H9 (cell line): Measurements from ENCODE around the gene MAEA. TPM values are rescaled to one million over a fixed set of nuclear protein-coding genes. Genes with fewer than 3 reads are reported as not detected.

Experiments used
- DNase-seq: peaks from one replicate; pipeline ENCODE4 v3.0.0-alpha.2; 2017
- H2AFZ ChIP-seq: one replicate; pipeline ENCODE4 v1.6.1; 2013; ENCODE audit warnings: mild to moderate bottlenecking, low read length, control low read depth, moderate library complexity
- H2AK5ac ChIP-seq: 2 replicates; pipeline ENCODE4 v1.6.1; 2013; ENCODE audit warnings: low read length, control low read depth, mixed read lengths; ENCODE audit not compliant: insufficient read length
- H2BK120ac ChIP-seq: one replicate; pipeline ENCODE4 v1.6.1; 2013; ENCODE audit warnings: low read depth, mild to moderate bottlenecking, low read length, control low read depth, inconsistent platforms; ENCODE audit not compliant: poor library complexity, severe bottlenecking
- H2BK12ac ChIP-seq: 2 replicates; pipeline ENCODE4 v1.6.1; 2013; ENCODE audit warnings: low read length, control low read depth, mixed read lengths, low read depth; ENCODE audit not compliant: insufficient read length
- H2BK15ac ChIP-seq: 2 replicates; pipeline ENCODE4 v1.6.1; 2013; ENCODE audit warnings: low read depth, low read length, control low read depth
- H2BK20ac ChIP-seq: one replicate; pipeline ENCODE4 v1.6.1; 2013; ENCODE audit warnings: low read depth, mild to moderate bottlenecking, low read length, control low read depth, inconsistent platforms; ENCODE audit not compliant: poor library complexity, severe bottlenecking
- H2BK5ac ChIP-seq: 2 replicates; pipeline ENCODE4 v1.6.1; 2013; ENCODE audit warnings: low read length, control low read depth, mixed read lengths; ENCODE audit not compliant: insufficient read length
- H3K14ac ChIP-seq: 2 replicates; pipeline ENCODE4 v1.6.1; 2013; ENCODE audit warnings: low read length, control low read depth; ENCODE audit not compliant: insufficient read depth
- H3K18ac ChIP-seq: 2 replicates; pipeline ENCODE4 v1.6.1; 2013; ENCODE audit warnings: low read depth, mild to moderate bottlenecking, mixed read lengths, low read length, control low read depth; ENCODE audit not compliant: insufficient read length
- H3K23ac ChIP-seq: 2 replicates; pipeline ENCODE4 v1.6.1; 2013; ENCODE audit warnings: low read length, control low read depth, mixed read lengths, low read depth; ENCODE audit not compliant: insufficient read length
- H3K23me2 ChIP-seq: 2 replicates; pipeline ENCODE4 v1.6.1; 2013; ENCODE audit warnings: low read depth, mild to moderate bottlenecking, mixed read lengths, low read length, control low read depth; ENCODE audit not compliant: insufficient read length, poor library complexity, severe bottlenecking
- H3K27ac ChIP-seq: 2 replicates; pipeline ENCODE4 v1.5.1; 2013; ENCODE audit warnings: low read length, control low read depth, mixed read lengths, low read depth; ENCODE audit not compliant: insufficient read length
- H3K27me3 ChIP-seq: 2 replicates; pipeline ENCODE4 v1.6.1; 2013; ENCODE audit warnings: low read length, control low read depth, inconsistent platforms; ENCODE audit not compliant: insufficient read depth
- H3K4ac ChIP-seq: 2 replicates; pipeline ENCODE4 v1.6.1; 2013; ENCODE audit warnings: low read depth, mild to moderate bottlenecking, control low read depth, inconsistent platforms, low read length, moderate library complexity
- H3K4me1 ChIP-seq: 2 replicates; pipeline ENCODE4 v1.6.1; 2013; ENCODE audit warnings: low read length, control low read depth, inconsistent platforms; ENCODE audit not compliant: insufficient read depth
- H3K4me2 ChIP-seq: 2 replicates; pipeline ENCODE4 v1.6.1; 2013; ENCODE audit warnings: low read length, control low read depth, mixed read lengths; ENCODE audit not compliant: insufficient read length, insufficient read depth
- H3K56ac ChIP-seq: 2 replicates; pipeline ENCODE4 v1.6.1; 2013; ENCODE audit warnings: low read depth, mild to moderate bottlenecking, mixed read lengths, low read length, control low read depth; ENCODE audit not compliant: insufficient read length
- H3K79me1 ChIP-seq: 2 replicates; pipeline ENCODE4 v1.6.1; 2013; ENCODE audit warnings: low read depth, mild to moderate bottlenecking, moderate library complexity, low read length, control low read depth, inconsistent platforms; ENCODE audit not compliant: insufficient read depth, poor library complexity, severe bottlenecking
- H3K79me2 ChIP-seq: 2 replicates; pipeline ENCODE4 v1.6.1; 2013; ENCODE audit warnings: low read length, control low read depth, inconsistent platforms; ENCODE audit not compliant: insufficient read depth
- H3K9ac ChIP-seq: 2 replicates; pipeline ENCODE4 v1.6.1; 2013; ENCODE audit warnings: low read length, control low read depth, mixed read lengths; ENCODE audit not compliant: insufficient read length; ENCODE audit errors: extremely low read depth
- H3K9me3 ChIP-seq: one replicate; pipeline ENCODE4 v1.6.1; 2013; ENCODE audit warnings: low read depth, low read length, inconsistent platforms; ENCODE audit not compliant: control insufficient read depth
- H3T11ph ChIP-seq: one replicate; pipeline ENCODE4 v1.6.1; 2013; ENCODE audit warnings: mild to moderate bottlenecking, low read length, control low read depth, inconsistent platforms
- H4K20me1 ChIP-seq: one replicate; pipeline ENCODE4 v1.6.1; 2013; ENCODE audit not compliant: control insufficient read depth, insufficient read length, insufficient read depth
- H4K5ac ChIP-seq: 2 replicates; pipeline ENCODE4 v1.6.1; 2013; ENCODE audit warnings: low read depth, mild to moderate bottlenecking, mixed read lengths, low read length, control low read depth; ENCODE audit not compliant: insufficient read length
- H4K8ac ChIP-seq: replicated peaks from 2 replicates; pipeline ENCODE4 v1.6.1; 2013; ENCODE audit warnings: low read length, control low read depth, mixed read lengths, low read depth; ENCODE audit not compliant: insufficient read length
- H4K91ac ChIP-seq: 2 replicates; pipeline ENCODE4 v1.6.1; 2013; ENCODE audit warnings: low read depth, mild to moderate bottlenecking, moderate library complexity, mixed read lengths, low read length, control low read depth; ENCODE audit not compliant: insufficient read length
- H3K27ac Mint-ChIP-seq, 3 experiments: 2 replicates in 2 of 3; 3 replicates in 1 of 3; pipeline ENCODE4 v1.8.0; 2020 to 2021; ENCODE audit warnings: mixed read lengths in 3 of 3, mild to moderate bottlenecking in 1 of 3, moderate library complexity in 1 of 3
- H3K27me3 Mint-ChIP-seq: 2 replicates; pipeline ENCODE4 v1.8.0; 2021; ENCODE audit warnings: low read depth, mild to moderate bottlenecking, moderate library complexity, mixed read lengths
- H3K36me3 Mint-ChIP-seq, 3 experiments: 2 replicates in 2 of 3; 3 replicates in 1 of 3; pipeline ENCODE4 v1.8.0; 2020 to 2021; ENCODE audit warnings: low read depth in 3 of 3, mixed read lengths in 3 of 3; ENCODE audit not compliant: insufficient read depth in 1 of 3
- H3K4me1 Mint-ChIP-seq, 2 experiments: 2 replicates each; pipeline ENCODE4 v1.8.0; 2020; ENCODE audit warnings: mixed read lengths in 2 of 2
- H3K4me3 Mint-ChIP-seq, 2 experiments: 2 replicates in 1 of 2; 3 replicates in 1 of 2; pipeline ENCODE4 v1.8.0; 2020 to 2021; ENCODE audit warnings: mild to moderate bottlenecking in 2 of 2, mixed read lengths in 2 of 2, moderate library complexity in 1 of 2
- H3K9me3 Mint-ChIP-seq, 2 experiments: 2 replicates in 1 of 2; 3 replicates in 1 of 2; pipeline ENCODE4 v1.8.0; 2020; ENCODE audit warnings: mild to moderate bottlenecking in 2 of 2, mixed read lengths in 2 of 2, moderate library complexity in 1 of 2
- CTCF ChIP-seq: fragments of 200-600 bp; sonication (generic); conservative IDR thresholded peaks from 3 replicates; pipeline ENCODE4 v1.8.0; 2021; ENCODE audit warnings: antibody characterized with exemption, mild to moderate bottlenecking
- WGBS: extraction: QIAGEN DNeasy Blood & Tissue Kit; methylation state at CpG from one replicate; pipeline ENCODE4 v1.1.7; 2013; ENCODE audit warnings: missing lambda C conversion rate, low lambda C conversion rate, mixed read lengths; ENCODE audit not compliant: insufficient read length; ENCODE audit errors: extremely low coverage; 5-methylcytosine and 5-hydroxymethylcytosine counted together
- total RNA-seq: library from RNA; stranded (reverse); gene quantifications from 2 replicates; pipeline ENCODE4 v1.2.1, GENCODE V29; 2021

MAEA gene
- total RNA-seq, 1 experiment from 2014 or later, result 85.6 TPM

DNA sequence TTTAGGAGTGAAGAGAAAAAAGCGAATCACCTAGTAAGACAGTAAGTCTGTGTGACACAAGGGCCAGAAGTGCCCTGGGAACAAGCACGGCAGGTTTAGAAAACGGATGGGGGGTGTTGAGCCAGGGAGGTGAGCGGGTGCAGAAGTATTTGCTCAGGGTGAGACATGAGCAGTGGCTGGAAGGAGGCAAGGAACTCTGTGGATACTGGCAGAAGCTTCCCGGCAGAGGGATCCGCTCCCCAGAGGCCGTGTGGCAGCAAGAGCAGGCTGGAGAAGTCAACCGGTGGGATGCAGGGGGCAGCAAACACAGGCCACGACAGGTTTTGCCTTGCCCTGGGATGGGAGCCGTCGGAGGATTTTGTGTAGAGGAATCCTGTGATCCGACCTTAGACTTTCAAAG, 55.0 kb downstream of the MAEA start:
- Histone ChIP-seq H2BK5ac (no peak overlapping the region), H3K56ac (no peak overlapping the region), H2BK20ac (no peak overlapping the region), H3K4ac (no peak overlapping the region), H2BK15ac (no peak overlapping the region), H3K9me3 (no peaks in the 10 kb centered on the region), H3K4me2 (no peak overlapping the region), H4K20me1 (peaks cover 2% of the 10 kb centered on the region), H2BK12ac (no peak overlapping the region), H3K79me1 (no peaks in the 10 kb centered on the region), H2BK120ac (no peak overlapping the region), H3K18ac (no peak overlapping the region), H3K27me3 (no peaks in the 10 kb centered on the region), H3K23ac (no peak overlapping the region), H3T11ph (no peak overlapping the region), H2AK5ac (no peak overlapping the region), H3K27ac (no peak overlapping the region), H4K5ac (no peak overlapping the region), H3K4me1 (no peaks in the 10 kb centered on the region; the same call in 1 of the 2 replicates), H3K14ac (no peak overlapping the region), H4K91ac (no peak overlapping the region), H3K23me2 (peaks cover 11% of the 10 kb centered on the region), H2AFZ (no peak overlapping the region), H3K9ac (no peak overlapping the region), H4K8ac (no peak overlapping the region), H3K79me2 (no peaks in the 10 kb centered on the region)
- no peak for TF ChIP-seq CTCF
- Mint-ChIP-seq H3K36me3 (peaks cover 17 to 35% (median 33%) of the 10 kb centered on the region in 3 experiments), H3K27ac (peak overlapping the region in 1 of 3 experiments; percentile 64; a peak in 1 of 7 replicates), H3K27me3 (no peaks in the 10 kb centered on the region; the same call in 1 of the 2 replicates), H3K4me1 (peaks cover 21 to 24% of the 10 kb centered on the region in 2 experiments), H3K4me3 (peak overlapping the region; percentile 71 to 81), H3K9me3 (peaks cover 0 to 4% of the 10 kb centered on the region in 2 experiments; a peak in 1 of 5 replicates)
- DNase-seq, result no peak
- WGBS, result no CpG with 5 or more reads among the region's 12 CpGs
